HEK293T (cell line): ENCODE results near the gene COA8.
"Not testable (repeated sequence)": the region's sequence is repeated elsewhere in the genome, so short reads cannot be mapped to it uniquely, and the experiment has no call there.

Experiments used
- CTCF ChIA-PET: fragments of 350-600 bp; formaldehyde crosslinking; extraction: SDS; loops from one replicate; lab custom pipeline; 2021; ENCODE audit warnings: antibody characterized with exemption, inconsistent platforms; lab: Yijun Ruan, JAX
- POLR2A ChIA-PET: fragments of 350-600 bp; formaldehyde crosslinking; extraction: SDS; loops from one replicate; lab custom pipeline; 2020; ENCODE audit warnings: antibody characterized with exemption, inconsistent platforms; lab: Yijun Ruan, JAX
- DNase-seq: peaks from one replicate; pipeline ENCODE4 v3.0.0; 2012; ENCODE audit warnings: mixed read lengths; ENCODE audit errors: extremely low spot score
- ARNT ChIP-seq: fragments of 450-650 bp; IDR thresholded peaks from 2 replicates; pipeline ENCODE4 v1.6.1; 2017; ENCODE audit warnings: mild to moderate bottlenecking
- BHLHE40 ChIP-seq: fragments of 450-650 bp; IDR thresholded peaks from 2 replicates; pipeline ENCODE4 v1.6.1; 2016; ENCODE audit warnings: mild to moderate bottlenecking, moderate library complexity, borderline replicate concordance
- CTBP1 ChIP-seq: fragments of 450-650 bp; IDR thresholded peaks from 2 replicates; pipeline ENCODE4 v1.6.1; 2016; ENCODE audit warnings: borderline replicate concordance
- ELF4 ChIP-seq: fragments of 450-650 bp; IDR thresholded peaks from 2 replicates; pipeline ENCODE4 v1.6.1; 2017; ENCODE audit warnings: antibody characterized with exemption
- FOXA1 ChIP-seq: fragments of 450-650 bp; IDR thresholded peaks from 2 replicates; pipeline ENCODE4 v1.6.1; 2016; ENCODE audit warnings: mild to moderate bottlenecking
- FOXK2 ChIP-seq: fragments of 450-650 bp; IDR thresholded peaks from 2 replicates; pipeline ENCODE4 v1.6.1; 2016; ENCODE audit warnings: mild to moderate bottlenecking
- FOXM1 ChIP-seq: fragments of 450-650 bp; IDR thresholded peaks from 2 replicates; pipeline ENCODE4 v1.6.1; 2017; ENCODE audit warnings: mild to moderate bottlenecking, borderline replicate concordance
- HDGF ChIP-seq: fragments of 450-650 bp; IDR thresholded peaks from 2 replicates; pipeline ENCODE4 v1.6.1; 2017; ENCODE audit warnings: antibody characterized with exemption, borderline replicate concordance
- L3MBTL2 ChIP-seq: fragments of 450-650 bp; conservative IDR thresholded peaks from 2 replicates; pipeline ENCODE4 v1.6.1; 2016; ENCODE audit warnings: mild to moderate bottlenecking
- LEF1 ChIP-seq: fragments of 450-650 bp; IDR thresholded peaks from 2 replicates; pipeline ENCODE4 v1.6.1; 2017; ENCODE audit warnings: mild to moderate bottlenecking, borderline replicate concordance
- NFRKB ChIP-seq: fragments of 450-650 bp; IDR thresholded peaks from 2 replicates; pipeline ENCODE4 v1.6.1; 2016; ENCODE audit warnings: mild to moderate bottlenecking, moderate library complexity
- PKNOX1 ChIP-seq: fragments of 450-650 bp; IDR thresholded peaks from 2 replicates; pipeline ENCODE4 v1.6.1; 2016
- SP1 ChIP-seq: fragments of 450-650 bp; IDR thresholded peaks from 2 replicates; pipeline ENCODE4 v1.6.1; 2017
- SUZ12 ChIP-seq: fragments of 450-650 bp; IDR thresholded peaks from 2 replicates; pipeline ENCODE4 v1.6.1; 2016; ENCODE audit warnings: mild to moderate bottlenecking
- TARDBP ChIP-seq: fragments of 450-650 bp; IDR thresholded peaks from 2 replicates; pipeline ENCODE4 v1.6.1; 2016
- ZNF384 ChIP-seq: fragments of 450-650 bp; IDR thresholded peaks from 2 replicates; pipeline ENCODE4 v1.6.1; 2016

The COA8 gene

GRCh38 chr14:103521438-103521950 is 41.3 kb upstream of the COA8 start:
- TF ChIP-seq ARNT, result no peak
- POLR2A ChIA-PET, result interaction anchor here (0.6 to 6.5 kb wide), 9 partner anchors 10 to 187 kb away, joined by 3 to 83 read pairs (median 14); partner anchors contain the start of genes EIF5 and TRMT61A
- DNase-seq, result no peak
- CTCF ChIA-PET, result interaction anchor here (1.0 to 1.5 kb wide), 6 partner anchors 10 to 35 kb away, joined by 3 to 6 read pairs (median 4); no protein-coding TSS in a partner anchor

GRCh38 chr14:103521951-103522563 is 40.7 kb upstream of the COA8 start:
- ChIA-PET CTCF (no interaction called here), POLR2A (interaction anchor here (1.1 to 6.5 kb wide), 9 partner anchors 9 to 36 kb away, joined by 4 to 83 read pairs (median 14); partner anchors contain the start of gene TRMT61A)
- no peak for TF ChIP-seq FOXM1
- no peak for TF ChIP-seq L3MBTL2
- TF ChIP-seq LEF1, result no peak
- TF ChIP-seq ARNT, result no peak
- DNase-seq, result no peak

GRCh38 chr14:103522649-103523574 is 39.8 kb upstream of the COA8 start, which contains the start of gene CKB:
Gene CKB, minus strand, starts transcription at chr14:103522830. Its CDS starts 337 bp downstream, at chr14:103522493.
- DNase-seq, result peak; percentile 85
- POLR2A ChIA-PET, result interaction anchor here (0.6 to 6.5 kb wide), 10 partner anchors 8 to 106 kb away, joined by 3 to 83 read pairs (median 6); partner anchors contain the start of genes KLC1 and TRMT61A
- CTCF ChIA-PET, result no interaction called here
- no peak for TF ChIP-seq SUZ12
- peak; percentile 78; the same call in 1 of the 2 replicates for TF ChIP-seq FOXM1
- TF ChIP-seq ARNT, result peak; percentile 75; the same call in 1 of the 2 replicates
- no peak for TF ChIP-seq ELF4
- no peak for TF ChIP-seq ZNF384
- TF ChIP-seq LEF1, result no peak
- TF ChIP-seq SP1, result no peak
- TF ChIP-seq L3MBTL2, result peak; percentile 93
- no peak for TF ChIP-seq HDGF
- no peak for TF ChIP-seq NFRKB
- TF ChIP-seq BHLHE40, result no peak
- no peak for TF ChIP-seq TARDBP

GRCh38 chr14:103523575-103523954 is 39.2 kb upstream of the COA8 start:
- CTCF ChIA-PET, result no interaction called here
- TF ChIP-seq HDGF, result no peak
- no peak for TF ChIP-seq FOXK2
- no peak for TF ChIP-seq LEF1
- TF ChIP-seq ARNT, result no peak
- TF ChIP-seq TARDBP, result no peak
- no peak for TF ChIP-seq PKNOX1
- no peak for TF ChIP-seq NFRKB
- TF ChIP-seq ELF4, result no peak
- no peak for TF ChIP-seq ZNF384
- TF ChIP-seq SP1, result no peak
- no peak for TF ChIP-seq SUZ12
- DNase-seq, result no peak
- POLR2A ChIA-PET, result interaction anchor here (0.6 to 6.5 kb wide), 4 partner anchors 8 to 29 kb away, joined by 4 to 83 read pairs (median 27); partner anchors contain the start of gene TRMT61A

- DNase-seq, result no peak
- ChIA-PET CTCF (interaction anchor here (1.1 kb wide), 1 partner anchor 829 kb away, joined by 3 read pairs; no protein-coding TSS in a partner anchor), POLR2A (interaction anchor here (0.6 to 6.5 kb wide), 2 partner anchors 7 to 18 kb away, joined by 4 to 83 read pairs; partner anchors contain the start of gene TRMT61A)
Observed at GRCh38 chr14:103524002-103524935, 38.5 kb upstream of the COA8 start.

GRCh38 chr14:103525430-103526246 is 37.1 kb upstream of the COA8 start:
- CTCF ChIA-PET, result interaction anchor here (0.6 kb wide), 1 partner anchor 77 kb away, joined by 3 read pairs; no protein-coding TSS in a partner anchor
- DNase-seq, POLR2A ChIA-PET: not testable (repeated sequence)

More at GRCh38 chr14:103524002-103524935, 38.5 kb upstream of the COA8 start:
- no peak for TF ChIP-seq BHLHE40
- TF ChIP-seq FOXM1, result no peak
- TF ChIP-seq ELF4, result no peak
- TF ChIP-seq L3MBTL2, result no peak
- no peak for TF ChIP-seq PKNOX1
- TF ChIP-seq NFRKB, result no peak
- no peak for TF ChIP-seq SP1
- TF ChIP-seq TARDBP, result no peak
- no peak for TF ChIP-seq LEF1
- TF ChIP-seq FOXK2, result no peak
- TF ChIP-seq CTBP1, result no peak
- TF ChIP-seq FOXA1, result no peak
